ENCODE results near the gene DEAF1. TPM values are rescaled to one million over a fixed set of nuclear protein-coding genes. Genes with fewer than 3 reads are reported as not detected.

DEAF1 gene
- total and polyA plus RNA-seq, 2 of the 13 experiments (the other 11 are each of a cell fraction or from before 2014, with no cell fraction given) = 22.3 to 29.6 TPM

- Histone ChIP-seq H3K27me3 (ENCODE audit: control insufficient read depth in 1 of 2, insufficient read depth in 2 of 2, low read length in 2 of 2) (no peaks in the 10 kb centered on the region), H3K9me3 (ENCODE audit: low read length) (no peaks in the 10 kb centered on the region), H3K4me3 (replicated peaks in 1 of 3; ENCODE audit: insufficient read depth in 1 of 3, low read depth in 2 of 3, low read length in 3 of 3) (no peak overlapping the region), H3K4me1 (ENCODE audit: insufficient read depth, low read length) (no peaks in the 10 kb centered on the region), H3K79me2 (ENCODE audit: insufficient read depth, low read length) (no peaks in the 10 kb centered on the region), H3K27ac (ENCODE audit: extremely low read length, insufficient read depth, low read length) (no peak overlapping the region), H2AFZ (ENCODE audit: low read length) (no peak overlapping the region), H3K9ac (ENCODE audit: insufficient read depth, low read depth, low read length) (no peak overlapping the region), H4K20me1 (ENCODE audit: insufficient read depth, low read length) (peaks cover 6% of the 10 kb centered on the region; the same call in 1 of the 2 replicates), H3K36me3 (replicated peaks in 1 of 2; ENCODE audit: control insufficient read depth in 1 of 2, insufficient read depth in 2 of 2, low read length in 2 of 2) (peaks cover 53 to 93% of the 10 kb centered on the region in 2 experiments; a peak in 4 of 5 replicates), H3K4me2 (ENCODE audit: low read depth, low read length) (no peak overlapping the region)
- intact Hi-C loops (cut with micrococcal nuclease; ENCODE audit: unreplicated experiment) (no loop called here), in situ Hi-C loops (cut with HindIII; ENCODE audit: extremely low pct_ligation_motif_present, low pct_unique_long_range_greater_than_20kb) (no loop called here)
- DNase-seq (ENCODE audit: low spot score) (no peak), FAIRE-seq (no peak), ATAC-seq (no peak)
- ChIA-PET POLR2A (interaction anchor here (1.3 kb wide), 1 partner anchor 19 kb away, joined by 3 read pairs; no protein-coding TSS in a partner anchor), CTCF (ENCODE audit: low intra/inter-chr PET ratio, low total read pairs) (no interaction called here)
- no peak for TF ChIP-seq LCORL (IDR thresholded peaks at IDR 0.05)
- no peak for TF ChIP-seq LCORL (CRISPR knock-in tag; IDR thresholded peaks at IDR 0.05)
- peak in 1 of 2 experiments; percentile 12; a peak in 1 of 4 replicates for TF ChIP-seq POLR2A (IDR thresholded peaks at IDR 0.05; ENCODE audit: insufficient read depth in 1 of 2, low read depth in 2 of 2, low read length in 2 of 2)
- peak; percentile 44 for TF ChIP-seq AGO2 (optimal IDR thresholded peaks at IDR 0.05; ENCODE audit: low read depth, low read length)
- TF ChIP-seq RBM22 (optimal IDR thresholded peaks at IDR 0.05; ENCODE audit: low read length) = peak; percentile 49
- BruUV-seq (replicated peaks) = no TSS peak
- WGBS (ENCODE audit: low lambda C conversion rate) = 93% methylated on average over 12 of the region's 35 CpGs
These were observed 87.8 kb downstream of the DEAF1 start for GRCh38 chr11:607020-607780.

- intact Hi-C loops (cut with micrococcal nuclease; ENCODE audit: unreplicated experiment) = no loop called here
- TF ChIP-seq ATF7 (IDR thresholded peaks at IDR 0.05) (0 out of 2 replicates have a peak, but pooled peaks have one; percentile 32), ATF7 (CRISPR knock-in tag; IDR thresholded peaks at IDR 0.05) (no peak), AGO2 (optimal IDR thresholded peaks at IDR 0.05; ENCODE audit: low read depth, low read length) (peak; percentile 42), BCLAF1 (IDR thresholded peaks at IDR 0.05) (no peak)
- no peaks in the 10 kb centered on the region for H3K9me3 ChIP-seq (ENCODE audit: low read length)
- no peaks in the 10 kb centered on the region for H3K4me1 ChIP-seq (ENCODE audit: insufficient read depth, low read length)
- H3K4me2 ChIP-seq (ENCODE audit: low read depth, low read length) = no peak overlapping the region
- ChIA-PET POLR2A (interaction anchor here (1.3 kb wide), 1 partner anchor 18 kb away, joined by 3 read pairs; no protein-coding TSS in a partner anchor), CTCF (ENCODE audit: low intra/inter-chr PET ratio, low total read pairs) (no interaction called here)
- H4K20me1 ChIP-seq (ENCODE audit: insufficient read depth, low read length) = 0 out of 2 replicates have a peak, but pooled peaks cover 4% of the 10 kb centered on the region
- WGBS (ENCODE audit: low lambda C conversion rate) = no CpG with 5 or more reads among the region's 19 CpGs
- no peak overlapping the region for H3K4me3 ChIP-seq (replicated peaks in 1 of 3; ENCODE audit: insufficient read depth in 1 of 3, low read depth in 2 of 3, low read length in 3 of 3)
- no peak for ATAC-seq
- H3K27me3 ChIP-seq (ENCODE audit: control insufficient read depth in 1 of 2, insufficient read depth in 2 of 2, low read length in 2 of 2) = no peaks in the 10 kb centered on the region
- H3K36me3 ChIP-seq (replicated peaks in 1 of 2; ENCODE audit: control insufficient read depth in 1 of 2, insufficient read depth in 2 of 2, low read length in 2 of 2) = peaks cover 49 to 93% of the 10 kb centered on the region in 2 experiments; a peak in 4 of 5 replicates
- BruUV-seq (replicated peaks) = no TSS peak
- no peak overlapping the region for H3K27ac ChIP-seq (ENCODE audit: extremely low read length, insufficient read depth, low read length)
- no peak for DNase-seq (ENCODE audit: low spot score)
- no peak overlapping the region for H3K9ac ChIP-seq (ENCODE audit: insufficient read depth, low read depth, low read length)
- in situ Hi-C loops (cut with HindIII; ENCODE audit: extremely low pct_ligation_motif_present, low pct_unique_long_range_greater_than_20kb) = no loop called here
- no peaks in the 10 kb centered on the region for H3K79me2 ChIP-seq (ENCODE audit: insufficient read depth, low read length)
- FAIRE-seq = no peak
- no peak overlapping the region for H2AFZ ChIP-seq (ENCODE audit: low read length)
These were observed 88.8 kb downstream of the DEAF1 start for GRCh38 chr11:606245-606644.
